ENCODE data around the gene EIF4E3.

- TF ChIP-seq EZH2 (optimal IDR thresholded peaks at IDR 0.05; ENCODE audit: low read depth, low read length), result no peak
- TF ChIP-seq, protein P1, sequence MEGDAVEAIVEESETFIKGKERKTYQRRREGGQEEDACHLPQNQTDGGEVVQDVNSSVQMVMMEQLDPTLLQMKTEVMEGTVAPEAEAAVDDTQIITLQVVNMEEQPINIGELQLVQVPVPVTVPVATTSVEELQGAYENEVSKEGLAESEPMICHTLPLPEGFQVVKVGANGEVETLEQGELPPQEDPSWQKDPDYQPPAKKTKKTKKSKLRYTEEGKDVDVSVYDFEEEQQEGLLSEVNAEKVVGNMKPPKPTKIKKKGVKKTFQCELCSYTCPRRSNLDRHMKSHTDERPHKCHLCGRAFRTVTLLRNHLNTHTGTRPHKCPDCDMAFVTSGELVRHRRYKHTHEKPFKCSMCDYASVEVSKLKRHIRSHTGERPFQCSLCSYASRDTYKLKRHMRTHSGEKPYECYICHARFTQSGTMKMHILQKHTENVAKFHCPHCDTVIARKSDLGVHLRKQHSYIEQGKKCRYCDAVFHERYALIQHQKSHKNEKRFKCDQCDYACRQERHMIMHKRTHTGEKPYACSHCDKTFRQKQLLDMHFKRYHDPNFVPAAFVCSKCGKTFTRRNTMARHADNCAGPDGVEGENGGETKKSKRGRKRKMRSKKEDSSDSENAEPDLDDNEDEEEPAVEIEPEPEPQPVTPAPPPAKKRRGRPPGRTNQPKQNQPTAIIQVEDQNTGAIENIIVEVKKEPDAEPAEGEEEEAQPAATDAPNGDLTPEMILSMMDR (IDR thresholded peaks at IDR 0.05; ENCODE audit: low read length), result no peak
- TF ChIP-seq EZH2phosphoT487 (IDR thresholded peaks at IDR 0.05; ENCODE audit: low read length), result no peak
These were observed 3.6 kb upstream of the EIF4E3 start for GRCh38 chr3:71728632-71729342.

Measured in MM.1S (cell line).